K562 treated with DMSO at 1 percent for 24 hours (cell line): Measurements from ENCODE around the gene GCHFR. TPM values are rescaled to one million over a fixed set of nuclear protein-coding genes. Genes with fewer than 3 reads are reported as not detected.

Experiments used
- total RNA-seq: library from RNA; unstranded; fragments of 300-600 nt; gene quantifications from 2 replicates; pipeline ENCODE4 v1.2.3, GENCODE V29; 2022; ENCODE audit warnings: low read depth; ENCODE audit not compliant: insufficient read depth

Gene GCHFR
- 145 and 153 TPM in 2 replicates for total RNA-seq

DNA sequence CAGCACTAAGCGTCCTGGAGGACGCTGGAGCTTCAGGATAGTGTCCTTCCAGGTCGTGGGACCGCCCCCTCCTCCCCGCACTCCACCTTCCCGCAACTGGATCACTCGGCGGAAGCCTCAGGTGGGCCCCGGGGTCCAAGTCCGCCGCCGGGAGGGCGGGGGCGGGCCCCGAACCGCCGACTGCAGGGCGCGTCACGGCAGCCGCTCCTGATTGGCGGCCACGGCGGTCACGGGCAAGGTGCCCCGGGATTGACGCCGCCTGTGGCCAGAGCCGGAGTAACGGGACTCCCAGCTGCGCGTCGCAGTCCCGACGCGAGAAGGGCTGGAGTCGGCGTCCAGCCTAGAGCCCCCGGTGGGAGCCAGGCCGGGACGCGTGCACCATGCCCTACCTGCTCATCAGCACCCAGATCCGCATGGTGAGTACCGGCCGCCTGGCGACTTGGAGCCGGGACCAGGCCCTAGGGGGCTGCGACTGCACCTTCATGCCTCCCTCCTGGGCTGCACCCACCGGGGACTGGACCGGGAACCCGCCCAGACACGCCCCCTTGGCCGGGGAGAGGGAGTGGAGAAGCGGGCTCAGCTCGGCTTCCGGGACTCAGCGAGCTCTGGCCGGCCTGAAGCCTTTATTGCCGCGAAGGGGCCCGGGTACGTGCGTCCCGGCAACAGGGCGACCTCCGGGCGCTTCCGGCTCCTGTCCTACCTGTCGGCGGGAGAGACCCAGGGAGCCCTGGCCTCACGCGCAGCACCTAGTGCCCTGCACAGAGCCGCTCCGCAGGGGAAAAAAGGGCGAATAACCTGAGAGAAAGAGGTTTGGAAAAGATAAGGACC, at the start of gene GCHFR:
Gene GCHFR (plus strand): TSS at position 268 of the 828 bp plus-strand sequence. CDS start 113 bp downstream, at position 381.

DNA sequence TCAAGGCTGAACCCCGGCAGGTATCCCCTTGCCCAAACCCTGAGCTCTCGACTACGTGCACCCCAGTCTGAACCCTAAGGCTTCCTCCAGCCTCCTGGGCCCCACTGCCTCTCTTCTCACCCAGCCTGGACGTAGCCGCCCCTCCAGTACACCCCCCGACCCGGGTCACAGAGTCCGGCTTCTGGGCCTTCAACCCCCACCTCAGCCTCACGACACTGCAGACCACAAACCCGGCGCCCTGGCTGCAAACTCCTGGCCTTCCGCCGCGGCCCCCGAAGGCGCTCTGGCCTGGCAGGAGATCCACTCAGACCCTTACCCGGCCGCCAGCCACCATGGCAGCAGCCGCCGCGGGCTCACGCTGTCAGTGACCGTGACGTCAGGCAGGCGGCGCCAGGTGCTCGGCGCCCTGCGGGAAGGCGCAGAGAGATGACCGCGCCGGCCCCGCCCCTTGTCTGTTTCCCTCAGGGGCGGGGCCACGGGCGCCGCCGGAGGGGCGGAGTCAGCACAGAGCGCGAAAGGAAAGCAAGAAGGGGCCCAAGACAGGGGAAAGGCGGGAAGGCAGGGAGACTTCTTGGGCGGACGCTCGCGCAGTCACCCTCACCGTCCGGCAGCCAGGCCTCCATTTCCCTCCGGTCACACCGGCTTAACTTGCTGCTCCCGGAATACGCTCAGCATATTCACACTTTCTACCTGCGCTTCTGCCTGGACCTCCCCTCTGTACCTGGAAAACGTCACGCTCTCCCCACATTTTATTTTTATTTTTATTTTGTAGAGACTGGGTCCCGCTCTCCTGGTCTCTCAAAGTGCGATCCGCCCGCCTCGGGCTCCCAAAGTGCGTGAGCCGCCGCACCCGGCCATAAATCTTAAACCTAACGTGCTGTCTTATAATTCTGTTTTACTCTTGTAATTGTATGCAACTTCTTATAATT, 8.7 kb upstream of the GCHFR start, which contains the start of gene RMDN3:
Gene RMDN3 (minus strand): TSS at position 372 of the 929 bp plus-strand sequence. CDS start 471 bp downstream, outside the sequence.

DNA sequence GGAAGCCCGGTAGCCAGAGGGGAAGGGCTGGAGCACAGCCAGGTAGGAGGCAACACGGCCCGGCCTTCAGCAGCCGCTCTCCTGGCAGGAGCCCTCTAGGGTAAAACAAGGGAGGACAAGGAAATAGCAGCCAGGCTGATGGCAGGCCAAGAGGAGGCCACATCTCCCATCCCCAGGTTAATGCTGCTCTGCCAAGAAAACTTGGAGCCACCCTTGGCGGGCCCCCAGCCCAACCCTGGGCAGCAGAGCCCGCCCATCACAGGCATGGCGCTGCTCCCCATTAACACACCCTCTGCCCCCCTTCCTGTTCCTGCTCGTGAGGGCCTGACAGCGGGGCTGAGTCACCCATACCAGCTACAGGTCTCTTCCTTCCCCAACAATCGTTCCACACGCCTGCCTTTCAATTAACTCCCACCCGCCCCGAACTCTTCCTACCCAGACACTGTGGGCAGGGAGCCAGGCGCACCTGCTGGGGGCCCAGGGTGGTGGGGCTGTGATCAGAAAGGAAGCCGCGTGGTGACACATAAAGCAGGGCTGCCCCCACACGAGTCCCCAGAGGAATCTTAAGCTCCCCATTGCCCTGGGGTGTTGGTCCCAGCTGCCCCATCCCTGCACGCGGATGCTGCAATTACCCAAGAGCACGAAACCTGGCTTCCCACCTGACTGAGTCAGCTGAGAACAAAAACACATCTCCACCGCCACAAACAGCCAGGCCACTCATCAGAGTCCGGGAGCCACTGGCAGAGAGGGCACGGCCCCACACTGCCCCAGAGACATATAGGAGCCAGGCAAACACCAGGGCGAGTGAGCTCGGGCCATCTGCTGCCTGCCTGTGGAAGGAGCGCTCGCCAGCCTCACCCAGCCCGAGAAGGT, 5.6 kb downstream of the GCHFR start, which contains the start of gene C15orf62:
Gene C15orf62 (plus strand): TSS at position 707 of the 873 bp plus-strand sequence. CDS start 516 bp downstream, outside the sequence.

GRCh38 chr15:40807028-40807887, 43.4 kb downstream of the GCHFR start, which contains the start of the genes DNAJC17 and ZFYVE19:
Gene DNAJC17, minus strand, starts transcription at chr15:40807473. Its CDS starts 27 bp downstream, at chr15:40807446.
Gene ZFYVE19, plus strand, starts transcription at chr15:40807089. Its CDS starts 501 bp downstream, at chr15:40807590.

Other genes with a start within 250 kb of the GCHFR start
- gene CCDC32, start 199.0 kb upstream of the GCHFR start, total RNA-seq, result 19.0 and 22.3 TPM in 2 replicates
- 16.3 and 18.3 TPM in 2 replicates for gene RPUSD2, start 194.8 kb upstream of the GCHFR start, total RNA-seq
- 14.3 and 18.8 TPM in 2 replicates for gene KNL1, start 169.8 kb upstream of the GCHFR start, total RNA-seq
- gene RAD51, start 68.9 kb upstream of the GCHFR start, total RNA-seq, result 28.1 and 32.5 TPM in 2 replicates
- gene RMDN3, start 8.8 kb upstream of the GCHFR start, total RNA-seq, result 45.3 and 54.5 TPM in 2 replicates
- 5.1 and 6.2 TPM in 2 replicates for gene C15orf62, start 5.9 kb downstream of the GCHFR start, total RNA-seq
- gene ZFYVE19, start 43.0 kb downstream of the GCHFR start, total RNA-seq, result 57.2 and 62.1 TPM in 2 replicates
- gene DNAJC17, start 43.4 kb downstream of the GCHFR start, total RNA-seq, result 14.4 and 18.0 TPM in 2 replicates
- gene PPP1R14D, start 64.6 kb downstream of the GCHFR start, total RNA-seq, result not detected in 2 replicates
- 9.2 and 10.3 TPM in 2 replicates for gene SPINT1, start 80.0 kb downstream of the GCHFR start, total RNA-seq
- gene RHOV, start 110.2 kb downstream of the GCHFR start, total RNA-seq, result 1.9 and 2.5 TPM in 2 replicates
- 40.9 and 42.3 TPM in 2 replicates for gene VPS18, start 130.4 kb downstream of the GCHFR start, total RNA-seq
- gene DLL4, start 165.3 kb downstream of the GCHFR start, total RNA-seq, result 0.91 and 1.6 TPM in 2 replicates
- 82.9 and 89.4 TPM in 2 replicates for gene CHAC1, start 189.4 kb downstream of the GCHFR start, total RNA-seq